Psoas muscle (tissue), 8 donors: ENCODE results near the gene IGSF21. TPM values are rescaled to one million over a fixed set of nuclear protein-coding genes. Genes with fewer than 3 reads are reported as not detected.

ENCODE experiments used
- ATAC-seq, 4 donors: fragments of 200-7000 bp; cut with Tn5 transposase; one replicate each; pipeline ENCODE4 v1.9.1; 2020; ENCODE audit warnings: moderate library complexity in 3 of 4, mild to moderate bottlenecking in 2 of 4
- DNase-seq, 2 donors: peaks; one replicate each; pipeline ENCODE4 v3.0.0-alpha.2; 2020
- H3K27ac ChIP-seq: fragments of 200-600 bp; one replicate; pipeline ENCODE4 v1.8.0; 2022
- H3K27me3 ChIP-seq, 3 donors: fragments of 200-600 bp in 1 of 3; one replicate each; pipeline versions ENCODE4 v1.6.1 to v1.8.0; 2013 to 2022; ENCODE audit warnings: low read length in 2 of 3, mild to moderate bottlenecking in 2 of 3, moderate library complexity in 1 of 3; ENCODE audit not compliant: insufficient read depth in 3 of 3
- H3K36me3 ChIP-seq, 2 donors: fragments of 200-600 bp in 1 of 2; one replicate each; pipeline versions ENCODE4 v1.6.1 to v1.8.0; 2013 to 2022; ENCODE audit warnings: low read depth in 1 of 2, mild to moderate bottlenecking in 1 of 2, moderate library complexity in 1 of 2; ENCODE audit not compliant: insufficient read depth in 1 of 2
- H3K4me1 ChIP-seq: fragments of 200-600 bp; one replicate; pipeline ENCODE4 v1.8.0; 2022
- H3K4me3 ChIP-seq: fragments of 200-600 bp; one replicate; pipeline ENCODE4 v1.8.0; 2022; ENCODE audit warnings: mild to moderate bottlenecking
- H3K9me3 ChIP-seq: fragments of 200-600 bp; one replicate; pipeline ENCODE4 v1.8.0; 2022
- whole genome bisulfite sequencing, 3 donors: extraction: QIAGEN DNeasy Blood & Tissue Kit; methylation state at CpG; one replicate each; pipeline versions ENCODE4 v1.1.6 to v1.1.7; 2013; 5-methylcytosine and 5-hydroxymethylcytosine counted together
- intact Hi-C, 2 donors: fragments of 100-400 bp; cut with DNase I; formaldehyde crosslinking; loops; one replicate each; pipeline versions ENCODE4 v1.11.0 to v1.14.2; 2022
- polyA plus RNA-seq, 3 donors: library from polyadenylated mRNA; stranded (reverse); fragments of 200-250 nt; gene quantifications; one replicate each; pipeline ENCODE4 v1.2.3, GENCODE V29; 2013
- total RNA-seq, 4 donors: library from RNA; stranded (reverse); fragmentation: NEBNext Ultra II Directional in 2 of 4; extraction: Animal tissue kit (Norgen Biotek cat#: 25700) in 2 of 4; gene quantifications; one replicate each; pipeline versions ENCODE4 v1.2.1 to v1.2.4, GENCODE V29; 2021 to 2023
- TF ChIP-seq, protein P1 (sequence below): fragments of 200-600 bp; IDR thresholded peaks from one replicate; pipeline ENCODE4 v1.8.0; 2022; ENCODE audit warnings: antibody characterized with exemption
- donor health status: healthy with polysubstance abuse.
- donor health status: DM: no; HTN: no; CAD: no; lungs with moderate emphysema.
- donor health status: Bipolar disorder and iron deficiency.
- donor health status: healthy.
- donor health status: DM: yes; HTN: yes; CAD: no.
- donor health status: DM: no; HTN: no; CAD: no.
- donor health status: DM: no; HTN: no; CAD: no.
- donor health status: DM: yes; HTN: yes; CAD: no.

IGSF21 gene
- total and polyA plus RNA-seq, 7 donors, result 0.10 to 0.88 (median 0.42) TPM

DNA sequence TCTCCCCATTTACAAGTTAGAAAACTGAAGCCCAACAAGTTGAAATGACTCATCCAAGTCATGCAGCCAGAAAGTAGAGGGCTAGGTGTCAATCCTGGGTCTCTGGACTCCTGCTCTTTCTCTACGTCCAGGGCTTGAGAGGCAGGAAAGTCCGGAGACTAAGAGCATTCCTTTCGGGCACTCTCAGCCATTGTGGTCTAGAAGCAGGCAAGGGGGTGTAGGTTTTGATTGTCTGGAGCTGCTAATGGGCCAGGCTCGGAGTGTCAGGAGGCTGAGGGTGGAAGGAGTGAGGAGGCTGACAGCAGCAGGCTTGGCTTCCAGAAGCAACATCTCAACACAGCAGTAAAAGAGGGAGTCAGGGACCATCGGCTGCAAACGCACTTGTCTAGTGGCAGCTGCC is 265.6 kb downstream of the IGSF21 start:
- DNase-seq (no peak), ATAC-seq (no peak)
- Histone ChIP-seq H3K27ac (no peak overlapping the region), H3K9me3 (peaks cover 5% of the 10 kb centered on the region), H3K36me3 (no peaks in the 10 kb centered on the region), H3K27me3 (peaks cover 0 to 10% (median 0%) of the 10 kb centered on the region in 3 donors), H3K4me3 (no peak overlapping the region), H3K4me1 (no peaks in the 10 kb centered on the region)
- 35 to 64% (median 62%) methylated on average over 6 of the region's 6 CpGs for WGBS, 3 donors
- intact Hi-C loops, result no loop called here
- TF ChIP-seq, protein P1, sequence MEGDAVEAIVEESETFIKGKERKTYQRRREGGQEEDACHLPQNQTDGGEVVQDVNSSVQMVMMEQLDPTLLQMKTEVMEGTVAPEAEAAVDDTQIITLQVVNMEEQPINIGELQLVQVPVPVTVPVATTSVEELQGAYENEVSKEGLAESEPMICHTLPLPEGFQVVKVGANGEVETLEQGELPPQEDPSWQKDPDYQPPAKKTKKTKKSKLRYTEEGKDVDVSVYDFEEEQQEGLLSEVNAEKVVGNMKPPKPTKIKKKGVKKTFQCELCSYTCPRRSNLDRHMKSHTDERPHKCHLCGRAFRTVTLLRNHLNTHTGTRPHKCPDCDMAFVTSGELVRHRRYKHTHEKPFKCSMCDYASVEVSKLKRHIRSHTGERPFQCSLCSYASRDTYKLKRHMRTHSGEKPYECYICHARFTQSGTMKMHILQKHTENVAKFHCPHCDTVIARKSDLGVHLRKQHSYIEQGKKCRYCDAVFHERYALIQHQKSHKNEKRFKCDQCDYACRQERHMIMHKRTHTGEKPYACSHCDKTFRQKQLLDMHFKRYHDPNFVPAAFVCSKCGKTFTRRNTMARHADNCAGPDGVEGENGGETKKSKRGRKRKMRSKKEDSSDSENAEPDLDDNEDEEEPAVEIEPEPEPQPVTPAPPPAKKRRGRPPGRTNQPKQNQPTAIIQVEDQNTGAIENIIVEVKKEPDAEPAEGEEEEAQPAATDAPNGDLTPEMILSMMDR, result no peak

DNA sequence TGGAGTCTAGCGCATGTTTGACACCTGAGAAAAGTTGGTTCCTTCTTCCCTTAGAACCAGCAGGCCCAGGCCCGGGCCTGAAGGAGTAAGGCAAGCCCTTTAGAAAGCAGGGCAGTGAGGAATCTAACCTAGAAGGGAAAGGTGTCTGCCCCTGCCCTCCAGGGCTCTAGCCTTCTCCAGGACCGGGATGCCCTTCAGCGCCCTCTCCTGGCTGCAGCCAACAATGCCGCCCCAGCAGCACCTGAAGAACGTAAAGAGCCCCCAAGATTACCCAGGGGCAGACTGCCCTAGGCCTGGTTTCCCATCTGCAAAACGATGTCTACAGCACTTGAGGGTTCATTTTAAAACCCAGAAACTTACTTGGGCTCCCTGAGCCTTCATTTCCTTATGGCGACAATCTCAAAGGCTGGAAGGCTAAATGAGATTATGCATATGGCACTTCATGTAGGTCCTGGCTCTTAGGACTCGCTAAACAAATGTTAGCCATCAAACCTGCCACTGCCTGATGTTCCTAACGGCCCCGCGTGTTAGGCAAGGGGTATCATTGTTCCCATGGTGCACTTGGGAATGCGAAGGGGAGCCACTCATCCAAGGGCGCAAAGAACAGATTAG is 266.4 kb downstream of the IGSF21 start:
- ATAC-seq (no peak), DNase-seq (no peak)
- intact Hi-C loops, result no loop called here
- 45 to 50% (median 49%) methylated on average over 14 of the region's 14 CpGs for WGBS, 3 donors
- Histone ChIP-seq H3K27me3 (peaks cover 0 to 8% (median 0%) of the 10 kb centered on the region in 3 donors), H3K4me3 (no peak overlapping the region), H3K9me3 (peaks cover 5% of the 10 kb centered on the region), H3K36me3 (no peaks in the 10 kb centered on the region), H3K27ac (no peak overlapping the region), H3K4me1 (no peaks in the 10 kb centered on the region)
- TF ChIP-seq, protein P1, result no peak

DNA sequence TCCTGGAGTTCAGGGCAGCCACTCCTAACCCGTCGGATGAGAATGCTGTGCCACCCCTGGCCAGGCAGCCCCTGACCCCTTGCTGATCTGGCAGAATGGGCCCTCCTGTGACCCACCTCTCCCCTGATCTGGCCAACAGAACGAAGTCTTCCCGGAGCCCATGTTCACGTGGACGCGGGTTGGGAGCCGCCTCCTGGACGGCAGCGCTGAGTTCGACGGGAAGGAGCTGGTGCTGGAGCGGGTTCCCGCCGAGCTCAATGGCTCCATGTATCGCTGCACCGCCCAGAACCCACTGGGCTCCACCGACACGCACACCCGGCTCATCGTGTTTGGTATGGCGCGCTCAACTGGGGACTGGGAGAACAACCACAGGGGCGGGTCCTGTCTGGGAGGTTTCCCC is 269.1 kb downstream of the IGSF21 start:
- WGBS, 3 donors, result 86 to 91% (median 88%) methylated on average over 24 of the region's 24 CpGs
- no peak for DNase-seq
- Histone ChIP-seq H3K4me1 (no peaks in the 10 kb centered on the region), H3K27ac (no peak overlapping the region), H3K36me3 (no peaks in the 10 kb centered on the region), H3K4me3 (no peak overlapping the region), H3K9me3 (no peaks in the 10 kb centered on the region), H3K27me3 (peaks cover 0 to 8% (median under 1%) of the 10 kb centered on the region in 3 donors)
- intact Hi-C loops, result no loop called here
- TF ChIP-seq, protein P1, result no peak
- no peak for ATAC-seq

DNA sequence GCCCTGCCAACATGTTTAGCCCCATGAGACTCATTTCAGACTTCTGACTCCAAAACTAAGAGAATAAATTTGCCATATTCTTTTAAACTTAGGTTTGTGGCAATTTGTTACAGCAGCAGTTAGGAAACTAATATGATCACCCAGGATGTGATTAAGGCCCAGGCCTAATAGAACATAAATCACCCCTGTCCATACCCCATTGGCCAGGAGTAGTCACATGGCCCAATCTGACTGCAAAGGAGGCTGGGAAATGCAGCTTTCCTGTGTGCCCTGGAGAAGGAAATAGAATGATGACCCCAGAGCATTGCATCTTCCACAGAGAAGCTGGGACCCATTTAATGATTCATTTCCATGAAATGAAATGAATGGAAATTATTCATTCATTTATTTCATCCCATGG is 272.7 kb downstream of the IGSF21 start:
- DNase-seq, result no peak

More for the DNA sequence above, 272.7 kb downstream of the IGSF21 start:
- no peaks in the 10 kb centered on the region for H3K4me1 ChIP-seq
- H3K4me3 ChIP-seq, result no peak overlapping the region
- no peak for ATAC-seq
- H3K36me3 ChIP-seq, result no peaks in the 10 kb centered on the region
- TF ChIP-seq, protein P1, result no peak
- H3K27ac ChIP-seq, result no peak overlapping the region
- intact Hi-C loops, result no loop called here
- H3K9me3 ChIP-seq, result no peaks in the 10 kb centered on the region
- H3K27me3 ChIP-seq, result peaks cover 0 to 24% (median 7%) of the 10 kb centered on the region in 3 donors
